ENCODE data around the gene APOH.

DNA sequence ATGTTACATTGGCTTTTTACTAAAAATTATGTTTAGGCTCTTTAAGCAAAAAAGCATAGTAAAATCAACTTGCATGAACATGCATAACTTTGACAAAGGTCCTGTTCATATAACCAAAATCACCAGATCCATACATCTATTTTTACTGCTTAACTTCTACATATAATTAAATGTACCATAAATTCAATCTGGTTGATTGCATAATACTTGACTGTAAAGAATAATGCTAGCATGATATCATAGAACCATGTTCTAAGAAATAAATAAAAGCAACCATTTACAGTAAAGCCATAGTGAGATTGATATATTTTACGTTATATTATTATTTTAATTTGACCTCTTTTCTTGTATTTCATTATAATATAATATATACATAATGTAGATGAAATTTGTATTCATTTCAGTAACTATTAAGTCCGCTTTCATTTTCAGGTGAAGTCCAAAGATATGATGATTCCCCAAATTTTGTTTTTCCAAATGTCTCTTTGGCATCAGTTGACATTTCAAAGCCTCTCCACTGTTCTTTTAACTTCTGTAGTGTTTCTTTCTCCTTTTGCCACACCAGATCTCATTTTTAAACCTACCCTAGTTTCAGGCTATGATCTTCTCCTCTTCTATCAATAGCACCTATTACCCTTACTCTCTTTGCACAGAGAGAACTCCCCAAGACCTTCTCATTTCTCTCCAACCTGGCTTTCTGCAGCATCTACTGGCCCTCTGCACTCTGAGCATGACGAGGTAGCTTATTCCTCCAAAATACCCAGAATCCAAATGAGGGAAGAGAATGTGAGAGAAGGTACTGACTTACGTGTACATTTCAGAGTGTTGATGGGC, 1.8 kb downstream of the APOH start:
- TF ChIP-seq, protein P1, sequence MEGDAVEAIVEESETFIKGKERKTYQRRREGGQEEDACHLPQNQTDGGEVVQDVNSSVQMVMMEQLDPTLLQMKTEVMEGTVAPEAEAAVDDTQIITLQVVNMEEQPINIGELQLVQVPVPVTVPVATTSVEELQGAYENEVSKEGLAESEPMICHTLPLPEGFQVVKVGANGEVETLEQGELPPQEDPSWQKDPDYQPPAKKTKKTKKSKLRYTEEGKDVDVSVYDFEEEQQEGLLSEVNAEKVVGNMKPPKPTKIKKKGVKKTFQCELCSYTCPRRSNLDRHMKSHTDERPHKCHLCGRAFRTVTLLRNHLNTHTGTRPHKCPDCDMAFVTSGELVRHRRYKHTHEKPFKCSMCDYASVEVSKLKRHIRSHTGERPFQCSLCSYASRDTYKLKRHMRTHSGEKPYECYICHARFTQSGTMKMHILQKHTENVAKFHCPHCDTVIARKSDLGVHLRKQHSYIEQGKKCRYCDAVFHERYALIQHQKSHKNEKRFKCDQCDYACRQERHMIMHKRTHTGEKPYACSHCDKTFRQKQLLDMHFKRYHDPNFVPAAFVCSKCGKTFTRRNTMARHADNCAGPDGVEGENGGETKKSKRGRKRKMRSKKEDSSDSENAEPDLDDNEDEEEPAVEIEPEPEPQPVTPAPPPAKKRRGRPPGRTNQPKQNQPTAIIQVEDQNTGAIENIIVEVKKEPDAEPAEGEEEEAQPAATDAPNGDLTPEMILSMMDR (conservative IDR thresholded peaks at IDR 0.05 in 1 of 2, IDR thresholded peaks at IDR 0.05 in 1 of 2; ENCODE audit: extremely low read depth in 1 of 2, insufficient read depth in 1 of 2, low read depth in 1 of 2, low read length in 2 of 2), result no peak
- TF ChIP-seq EZH2 (IDR thresholded peaks at IDR 0.05; ENCODE audit: borderline replicate concordance, low read length), result no peak
